Mesenchymal stem cell (in vitro differentiated cells and primary cell): Measurements from ENCODE around the gene PPP1R26.

ENCODE experiments used
- DNase-seq: peaks from one replicate; pipeline ENCODE4 v3.0.0-alpha.2; 2013
- H2AFZ ChIP-seq: one replicate; pipeline ENCODE4 v1.6.1; 2013; ENCODE audit warnings: low read depth, mild to moderate bottlenecking, control low read depth, inconsistent platforms, low read length, moderate library complexity
- H2AK5ac ChIP-seq: 2 replicates; pipeline ENCODE4 v1.6.1; 2013; ENCODE audit warnings: low read length, moderate library complexity, mild to moderate bottlenecking, inconsistent platforms; ENCODE audit not compliant: severe bottlenecking
- H2BK120ac ChIP-seq: one replicate; pipeline ENCODE4 v1.6.1; 2013; ENCODE audit warnings: low read depth, mild to moderate bottlenecking, inconsistent platforms, low read length, moderate library complexity
- H2BK12ac ChIP-seq, 2 experiments: one replicate each; pipeline ENCODE4 v1.6.1; 2013; ENCODE audit warnings: inconsistent platforms in 2 of 2, low read length in 2 of 2, mild to moderate bottlenecking in 2 of 2, moderate library complexity in 2 of 2, control low read depth in 1 of 2
- H2BK15ac ChIP-seq: one replicate; pipeline ENCODE4 v1.6.1; 2013; ENCODE audit warnings: mild to moderate bottlenecking, low read depth, inconsistent platforms; ENCODE audit not compliant: poor library complexity, severe bottlenecking
- H2BK5ac ChIP-seq: 2 replicates; pipeline ENCODE4 v1.6.1; 2013; ENCODE audit warnings: low read depth, mild to moderate bottlenecking, low read length, control low read depth, inconsistent platforms; ENCODE audit not compliant: poor library complexity, severe bottlenecking
- H3K14ac ChIP-seq, 2 experiments: one replicate each; pipeline ENCODE4 v1.6.1; 2013; ENCODE audit warnings: inconsistent platforms in 2 of 2, low read length in 2 of 2, control low read depth in 1 of 2, mild to moderate bottlenecking in 1 of 2, moderate library complexity in 1 of 2
- H3K18ac ChIP-seq, 2 experiments: one replicate each; pipeline ENCODE4 v1.6.1; 2013; ENCODE audit warnings: inconsistent platforms in 2 of 2, low read length in 2 of 2, control low read depth in 1 of 2, low read depth in 1 of 2, mild to moderate bottlenecking in 1 of 2
- H3K23ac ChIP-seq, 2 experiments: one replicate each; pipeline ENCODE4 v1.6.1; 2013; ENCODE audit warnings: inconsistent platforms in 2 of 2, low read length in 2 of 2, mild to moderate bottlenecking in 2 of 2, moderate library complexity in 2 of 2, control low read depth in 1 of 2
- H3K27ac ChIP-seq: 2 replicates; pipeline ENCODE4 v1.5.1; 2013; ENCODE audit warnings: mild to moderate bottlenecking, moderate library complexity, low read length, control low read depth, inconsistent platforms; ENCODE audit not compliant: poor library complexity, severe bottlenecking
- H3K27me3 ChIP-seq, 2 experiments: 2 replicates each; pipeline versions ENCODE4 v1.6.1 to v1.7.0; 2013; ENCODE audit warnings: low read length in 2 of 2, mild to moderate bottlenecking in 2 of 2, moderate library complexity in 2 of 2, control low read depth in 1 of 2, inconsistent platforms in 1 of 2; ENCODE audit not compliant: control insufficient read depth in 1 of 2, insufficient read depth in 1 of 2
- H3K36me3 ChIP-seq, 2 experiments: 2 replicates each; pipeline versions ENCODE4 v1.6.1 to v1.7.0; 2013; ENCODE audit warnings: low read length in 2 of 2, control low read depth in 1 of 2, inconsistent platforms in 1 of 2, low read depth in 1 of 2, mild to moderate bottlenecking in 1 of 2; ENCODE audit not compliant: insufficient read depth in 2 of 2, control insufficient read depth in 1 of 2
- H3K4ac ChIP-seq, 2 experiments: one replicate each; pipeline ENCODE4 v1.6.1; 2013; ENCODE audit warnings: inconsistent platforms in 2 of 2, low read length in 2 of 2, mild to moderate bottlenecking in 2 of 2, moderate library complexity in 2 of 2, control low read depth in 1 of 2, low read depth in 1 of 2
- H3K4me1 ChIP-seq: 2 replicates; pipeline ENCODE4 v1.6.1; 2013; ENCODE audit warnings: low read depth, low read length, control low read depth; ENCODE audit not compliant: control insufficient read depth, insufficient read depth
- H3K4me2 ChIP-seq: 2 replicates; pipeline ENCODE4 v1.6.1; 2013; ENCODE audit warnings: low read length, mild to moderate bottlenecking, inconsistent platforms; ENCODE audit not compliant: poor library complexity, severe bottlenecking
- H3K4me3 ChIP-seq, 2 experiments: 2 replicates each; pipeline versions ENCODE4 v1.5.1 to v1.7.0; 2013; ENCODE audit warnings: low read length in 2 of 2, mild to moderate bottlenecking in 2 of 2, control low read depth in 1 of 2, low read depth in 1 of 2; ENCODE audit not compliant: insufficient read depth in 1 of 2
- H3K79me1 ChIP-seq: replicated peaks from 2 replicates; pipeline ENCODE4 v1.6.1; 2013; ENCODE audit warnings: mild to moderate bottlenecking, control low read depth, low read length, inconsistent platforms; ENCODE audit not compliant: poor library complexity, severe bottlenecking
- H3K9ac ChIP-seq: 2 replicates; pipeline ENCODE4 v1.7.0; 2013; ENCODE audit warnings: mild to moderate bottlenecking, low read length, moderate library complexity
- H3K9me3 ChIP-seq: 2 replicates; pipeline ENCODE4 v1.7.0; 2013; ENCODE audit warnings: mild to moderate bottlenecking, low read length; ENCODE audit not compliant: control insufficient read depth
- H4K8ac ChIP-seq: one replicate; pipeline ENCODE4 v1.6.1; 2013; ENCODE audit warnings: inconsistent platforms, mild to moderate bottlenecking, low read length, moderate library complexity
- H4K91ac ChIP-seq: one replicate; pipeline ENCODE4 v1.6.1; 2013; ENCODE audit warnings: mild to moderate bottlenecking, low read length, inconsistent platforms
- WGBS: methylation state at CpG from one replicate; pipeline ENCODE4 v1.1.7; 2013; ENCODE audit warnings: mixed read lengths; 5-methylcytosine and 5-hydroxymethylcytosine counted together

Gene PPP1R26

DNA sequence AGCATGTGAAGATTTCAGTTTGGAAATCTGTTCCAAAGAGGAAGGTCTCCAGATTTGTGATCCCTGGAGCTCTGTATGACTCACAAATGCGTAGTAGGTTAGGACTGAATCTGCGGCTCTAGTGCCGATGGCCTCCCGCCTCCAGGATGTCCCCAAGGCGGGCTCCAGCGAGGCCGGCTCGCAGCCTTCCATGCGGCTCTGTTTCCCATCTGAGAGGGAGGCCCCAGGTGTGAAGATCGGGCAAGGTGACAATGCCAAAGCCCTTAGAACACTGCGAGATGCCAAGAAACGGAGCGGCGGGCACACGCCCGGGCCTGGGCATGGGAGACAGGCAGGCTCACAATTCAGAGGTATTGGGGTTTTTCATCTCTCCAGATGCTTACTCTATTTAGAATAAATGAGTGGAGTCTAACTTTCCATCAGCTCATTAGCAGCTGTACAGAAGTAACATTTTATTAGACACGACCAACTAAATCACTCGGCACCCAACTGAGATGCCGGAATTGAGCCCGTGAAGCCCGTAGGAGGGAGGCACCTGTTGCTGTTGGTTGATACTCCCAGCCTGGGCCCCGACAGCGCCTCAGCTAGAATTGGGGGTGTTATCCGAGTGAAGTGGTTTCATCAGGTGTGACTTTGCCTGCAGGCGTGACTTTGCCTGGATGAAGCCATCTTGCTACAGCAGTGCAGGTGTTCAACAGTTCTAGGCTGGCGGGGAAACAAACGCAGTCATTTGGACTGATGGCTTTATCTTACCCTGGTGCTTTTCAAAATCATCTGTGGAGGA lies 13.5 kb downstream of the PPP1R26 start:
- Histone ChIP-seq H3K4me3 (no peak overlapping the region), H3K4me2 (no peak overlapping the region), H2AK5ac (no peak overlapping the region), H3K18ac (no peak overlapping the region), H3K4me1 (peaks cover 5% of the 10 kb centered on the region), H3K14ac (no peak overlapping the region), H3K9ac (no peak overlapping the region), H3K4ac (no peak overlapping the region), H2AFZ (no peak overlapping the region), H3K27ac (no peak overlapping the region), H3K79me1 (peaks cover 2% of the 10 kb centered on the region), H3K27me3 (no peaks in the 10 kb centered on the region), H2BK5ac (no peak overlapping the region), H3K9me3 (no peaks in the 10 kb centered on the region), H3K36me3 (peaks cover 7 to 19% of the 10 kb centered on the region in 2 experiments), H2BK120ac (no peak overlapping the region), H4K8ac (no peak overlapping the region), H2BK15ac (no peak overlapping the region), H2BK12ac (no peak overlapping the region), H3K23ac (no peak overlapping the region), H4K91ac (no peak overlapping the region)
- WGBS = 94% methylated on average over 24 of the region's 27 CpGs
- no peak for DNase-seq

- H3K4me2 ChIP-seq = no peak overlapping the region
- H3K36me3 ChIP-seq = peaks cover 0 to 8% of the 10 kb centered on the region in 2 experiments
- no peak overlapping the region for H3K4me3 ChIP-seq
- no peak overlapping the region for H3K9ac ChIP-seq
- H3K14ac ChIP-seq = no peak overlapping the region
- H3K4me1 ChIP-seq = peaks cover 14% of the 10 kb centered on the region
- H3K79me1 ChIP-seq = no peaks in the 10 kb centered on the region
- WGBS = 93% methylated on average over 29 of the region's 30 CpGs
- H2BK120ac ChIP-seq = no peak overlapping the region
- H3K9me3 ChIP-seq = no peaks in the 10 kb centered on the region
- H3K4ac ChIP-seq = no peak overlapping the region
- H2BK5ac ChIP-seq = no peak overlapping the region
- no peak overlapping the region for H2AK5ac ChIP-seq
- no peak overlapping the region for H2AFZ ChIP-seq
- no peak overlapping the region for H3K23ac ChIP-seq
- H3K27me3 ChIP-seq = no peaks in the 10 kb centered on the region
- no peak for DNase-seq
- no peak overlapping the region for H2BK15ac ChIP-seq
- H3K18ac ChIP-seq = no peak overlapping the region
- no peak overlapping the region for H4K8ac ChIP-seq
- H4K91ac ChIP-seq = no peak overlapping the region
- no peak overlapping the region for H2BK12ac ChIP-seq
- no peak overlapping the region for H3K27ac ChIP-seq
Observed at GRCh38 chr9:135494791-135495559, 15.4 kb downstream of the PPP1R26 start.

DNA sequence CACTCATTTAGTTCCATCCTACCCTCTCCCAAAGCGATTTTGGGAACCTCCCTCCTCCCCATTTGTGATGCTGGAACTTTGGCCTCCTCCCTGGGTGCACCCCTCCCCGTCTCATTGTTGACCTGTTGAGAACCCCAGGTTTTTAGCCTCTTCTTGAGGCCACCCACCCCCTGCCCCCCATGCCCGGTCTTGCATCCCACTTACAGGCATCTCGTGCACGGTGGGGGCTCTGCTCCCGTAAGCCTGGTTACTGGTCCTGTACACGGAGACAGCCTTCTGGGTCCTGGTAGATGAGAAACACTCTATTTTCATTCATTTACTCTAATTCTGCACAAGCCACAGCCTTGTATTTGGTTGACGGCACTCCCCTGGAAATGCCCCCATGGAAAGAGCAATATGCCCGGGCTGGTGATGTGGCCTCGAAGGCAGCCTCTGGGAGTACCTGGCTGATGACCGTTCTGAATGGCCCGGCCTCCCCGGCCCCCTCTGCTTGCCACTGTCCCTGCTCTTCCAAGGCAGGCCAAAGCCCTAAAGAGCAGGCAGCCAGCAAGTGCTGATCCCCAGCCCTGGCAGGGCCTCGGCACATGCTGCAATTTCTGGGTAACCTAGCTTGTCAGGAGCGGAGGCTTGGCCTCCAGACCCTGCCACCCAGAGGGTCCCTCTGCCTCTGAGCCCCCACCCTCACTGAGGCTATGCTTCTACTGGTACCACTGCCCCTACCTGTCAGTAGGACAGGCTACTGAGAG lies 19.0 kb downstream of the PPP1R26 start:
- Histone ChIP-seq H2BK12ac (no peak overlapping the region), H3K27me3 (no peaks in the 10 kb centered on the region), H4K8ac (no peak overlapping the region), H3K79me1 (peaks cover 19% of the 10 kb centered on the region), H2BK15ac (no peak overlapping the region), H3K9me3 (no peaks in the 10 kb centered on the region), H3K14ac (no peak overlapping the region), H2AFZ (no peak overlapping the region), H4K91ac (no peak overlapping the region), H3K4me1 (peaks cover 25% of the 10 kb centered on the region), H3K4ac (no peak overlapping the region), H3K27ac (no peak overlapping the region), H3K18ac (no peak overlapping the region), H3K9ac (no peak overlapping the region), H3K36me3 (peaks cover 12 to 21% of the 10 kb centered on the region in 2 experiments), H3K4me3 (no peak overlapping the region), H2BK5ac (no peak overlapping the region), H3K23ac (no peak overlapping the region), H2BK120ac (no peak overlapping the region), H2AK5ac (no peak overlapping the region), H3K4me2 (no peak overlapping the region)
- 93% methylated on average over 15 of the region's 15 CpGs for WGBS
- DNase-seq = no peak
